Endothelial cell of umbilical vein (primary cell): ENCODE data around the gene RAB14.

ENCODE experiments used
- EZH2 ChIP-seq: IDR thresholded peaks from 2 replicates; pipeline ENCODE4 v1.6.1; 2012; ENCODE audit warnings: borderline replicate concordance, low read depth, mild to moderate bottlenecking, moderate library complexity, low read length, inconsistent platforms; ENCODE audit not compliant: severe bottlenecking
- GATA2 ChIP-seq: IDR thresholded peaks from 2 replicates; pipeline ENCODE4 v1.7.0; 2011; ENCODE audit warnings: low read depth, mild to moderate bottlenecking, moderate library complexity, mixed read lengths, low read length; ENCODE audit not compliant: insufficient read length, insufficient read depth
- JUN ChIP-seq: IDR thresholded peaks from 2 replicates; pipeline ENCODE4 v1.6.1; 2011; ENCODE audit warnings: borderline replicate concordance, low read depth; ENCODE audit not compliant: insufficient read length, insufficient read depth
- MYC ChIP-seq: IDR thresholded peaks from one replicate; pipeline ENCODE4 v1.6.1; 2011; ENCODE audit warnings: mild to moderate bottlenecking, low read depth, low read length
- POLR2A ChIP-seq: IDR thresholded peaks from 2 replicates; pipeline ENCODE4 v1.6.1; 2012; ENCODE audit warnings: low read depth, mild to moderate bottlenecking, control low read depth, low read length
- POLR2AphosphoS5 ChIP-seq: IDR thresholded peaks from 2 replicates; pipeline ENCODE4 v1.6.1; 2012; ENCODE audit warnings: low read depth, mild to moderate bottlenecking, control low read depth, low read length, moderate library complexity; ENCODE audit not compliant: insufficient read depth
- TF ChIP-seq, protein P1 (sequence below), 2 donors: IDR thresholded peaks; 1 replicate in 1 of 2; 2 replicates in 1 of 2; pipeline ENCODE4 v1.5.1; 2011; ENCODE audit warnings: low read length in 2 of 2, mild to moderate bottlenecking in 2 of 2, moderate library complexity in 2 of 2, control low read depth in 1 of 2, inconsistent platforms in 1 of 2, low read depth in 1 of 2; ENCODE audit not compliant: insufficient read depth in 1 of 2; ENCODE audit errors: extremely low read depth in 1 of 2
- TF ChIP-seq, protein P2 (sequence below): IDR thresholded peaks from 2 replicates; pipeline ENCODE4 v1.6.1; 2011; ENCODE audit not compliant: insufficient read depth, insufficient read length

DNA sequence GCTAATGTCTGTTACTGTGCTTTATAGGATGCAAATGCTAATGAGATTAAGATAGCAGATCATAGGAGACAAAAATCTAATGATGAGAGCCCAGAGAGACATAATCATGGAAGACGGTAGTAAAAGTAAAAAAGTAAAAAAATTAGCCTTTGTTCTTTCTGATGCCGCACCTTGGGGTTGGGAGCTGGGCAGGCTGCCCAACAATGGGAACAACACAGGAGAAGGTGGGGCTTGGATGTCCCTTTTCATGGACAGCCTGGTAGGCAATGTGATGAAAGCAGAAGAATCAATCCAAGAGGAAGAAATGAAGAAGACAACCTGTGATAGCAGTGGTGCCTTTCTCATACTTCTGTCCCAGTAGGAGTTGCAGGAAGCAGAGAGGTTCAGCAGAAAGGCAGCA lies 57.2 kb downstream of the RAB14 start:
- TF ChIP-seq EZH2 (no peak), JUN (no peak), MYC (no peak), POLR2A (no peak), POLR2AphosphoS5 (no peak), GATA2 (no peak)
- TF ChIP-seq, protein P1, sequence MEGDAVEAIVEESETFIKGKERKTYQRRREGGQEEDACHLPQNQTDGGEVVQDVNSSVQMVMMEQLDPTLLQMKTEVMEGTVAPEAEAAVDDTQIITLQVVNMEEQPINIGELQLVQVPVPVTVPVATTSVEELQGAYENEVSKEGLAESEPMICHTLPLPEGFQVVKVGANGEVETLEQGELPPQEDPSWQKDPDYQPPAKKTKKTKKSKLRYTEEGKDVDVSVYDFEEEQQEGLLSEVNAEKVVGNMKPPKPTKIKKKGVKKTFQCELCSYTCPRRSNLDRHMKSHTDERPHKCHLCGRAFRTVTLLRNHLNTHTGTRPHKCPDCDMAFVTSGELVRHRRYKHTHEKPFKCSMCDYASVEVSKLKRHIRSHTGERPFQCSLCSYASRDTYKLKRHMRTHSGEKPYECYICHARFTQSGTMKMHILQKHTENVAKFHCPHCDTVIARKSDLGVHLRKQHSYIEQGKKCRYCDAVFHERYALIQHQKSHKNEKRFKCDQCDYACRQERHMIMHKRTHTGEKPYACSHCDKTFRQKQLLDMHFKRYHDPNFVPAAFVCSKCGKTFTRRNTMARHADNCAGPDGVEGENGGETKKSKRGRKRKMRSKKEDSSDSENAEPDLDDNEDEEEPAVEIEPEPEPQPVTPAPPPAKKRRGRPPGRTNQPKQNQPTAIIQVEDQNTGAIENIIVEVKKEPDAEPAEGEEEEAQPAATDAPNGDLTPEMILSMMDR (IDR thresholded peaks at IDR 0.05; ENCODE audit: extremely low read depth in 1 of 2, insufficient read depth in 1 of 2, low read depth in 1 of 2, low read length in 2 of 2) = no peak
- TF ChIP-seq, protein P2, sequence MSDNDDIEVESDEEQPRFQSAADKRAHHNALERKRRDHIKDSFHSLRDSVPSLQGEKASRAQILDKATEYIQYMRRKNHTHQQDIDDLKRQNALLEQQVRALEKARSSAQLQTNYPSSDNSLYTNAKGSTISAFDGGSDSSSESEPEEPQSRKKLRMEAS = no peak
